Measurements from ENCODE around the gene PPP6C.
"Not testable (repeated sequence)": the region's sequence is repeated elsewhere in the genome, so short reads cannot be mapped to it uniquely, and the experiment has no call there.

Gene PPP6C

DNA sequence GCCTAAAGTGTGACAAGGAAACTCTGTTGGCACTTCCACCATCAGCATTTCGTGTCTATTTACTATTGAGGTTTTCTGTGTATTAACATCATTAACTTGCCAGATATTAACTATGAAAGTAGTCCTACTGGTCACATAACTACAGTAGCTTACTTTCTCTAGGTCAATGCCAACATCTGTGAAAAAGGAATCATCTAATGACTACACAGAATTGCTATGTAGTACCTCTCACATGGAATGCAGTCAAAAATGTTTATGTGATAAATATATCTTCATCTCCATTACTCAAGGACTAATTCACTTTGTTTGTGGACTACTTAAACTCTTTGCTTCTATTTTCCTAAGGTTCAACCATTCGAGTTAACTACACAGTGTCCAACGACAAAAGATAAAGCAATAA is 48.4 kb downstream of the PPP6C start:
- DNase-seq (ENCODE audit: low spot score), result no peak

DNA sequence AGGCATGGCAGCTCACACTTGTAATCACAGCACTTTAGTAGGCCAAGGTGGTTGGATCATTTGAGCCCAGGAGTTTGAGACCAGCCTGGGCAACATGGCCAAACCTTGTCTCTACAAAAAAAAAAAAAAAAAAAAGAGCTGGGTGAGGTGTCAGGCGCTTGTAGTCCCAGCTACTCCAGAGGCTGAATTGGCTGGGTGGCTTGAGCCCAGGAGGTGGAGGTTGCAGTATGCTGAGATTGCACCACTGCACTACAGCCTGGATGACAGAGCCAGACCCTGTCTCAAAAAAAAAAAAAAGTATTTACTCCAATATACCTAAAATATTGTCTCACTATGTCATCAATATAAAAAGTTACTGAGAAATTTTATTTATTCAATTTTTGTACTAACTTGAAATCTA is 49.0 kb downstream of the PPP6C start:
- DNase-seq (ENCODE audit: low spot score), result no peak

DNA sequence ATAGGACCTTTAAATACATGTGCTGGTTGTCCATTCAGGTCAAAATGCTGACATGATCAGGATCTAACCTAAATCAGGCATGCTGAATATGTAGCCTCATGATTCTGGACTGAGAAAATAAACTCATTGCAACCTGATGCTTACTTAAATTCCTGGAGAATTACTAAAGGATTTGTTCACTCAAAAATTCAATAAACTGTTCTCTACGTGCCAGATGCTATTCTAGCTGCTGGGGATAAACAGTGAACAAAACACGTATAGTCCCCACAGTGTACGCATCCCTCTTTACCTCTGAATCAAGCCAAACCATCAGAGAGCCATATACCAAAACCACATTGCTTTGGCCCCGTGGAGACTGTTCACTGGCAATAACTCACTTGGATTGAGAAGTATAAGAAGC is 52.4 kb downstream of the PPP6C start:
- no peak for DNase-seq (ENCODE audit: low spot score)

- no peak for DNase-seq (ENCODE audit: low spot score)
These were observed 54.6 kb downstream of the PPP6C start for GRCh38 chr9:125134976-125135375.

DNA sequence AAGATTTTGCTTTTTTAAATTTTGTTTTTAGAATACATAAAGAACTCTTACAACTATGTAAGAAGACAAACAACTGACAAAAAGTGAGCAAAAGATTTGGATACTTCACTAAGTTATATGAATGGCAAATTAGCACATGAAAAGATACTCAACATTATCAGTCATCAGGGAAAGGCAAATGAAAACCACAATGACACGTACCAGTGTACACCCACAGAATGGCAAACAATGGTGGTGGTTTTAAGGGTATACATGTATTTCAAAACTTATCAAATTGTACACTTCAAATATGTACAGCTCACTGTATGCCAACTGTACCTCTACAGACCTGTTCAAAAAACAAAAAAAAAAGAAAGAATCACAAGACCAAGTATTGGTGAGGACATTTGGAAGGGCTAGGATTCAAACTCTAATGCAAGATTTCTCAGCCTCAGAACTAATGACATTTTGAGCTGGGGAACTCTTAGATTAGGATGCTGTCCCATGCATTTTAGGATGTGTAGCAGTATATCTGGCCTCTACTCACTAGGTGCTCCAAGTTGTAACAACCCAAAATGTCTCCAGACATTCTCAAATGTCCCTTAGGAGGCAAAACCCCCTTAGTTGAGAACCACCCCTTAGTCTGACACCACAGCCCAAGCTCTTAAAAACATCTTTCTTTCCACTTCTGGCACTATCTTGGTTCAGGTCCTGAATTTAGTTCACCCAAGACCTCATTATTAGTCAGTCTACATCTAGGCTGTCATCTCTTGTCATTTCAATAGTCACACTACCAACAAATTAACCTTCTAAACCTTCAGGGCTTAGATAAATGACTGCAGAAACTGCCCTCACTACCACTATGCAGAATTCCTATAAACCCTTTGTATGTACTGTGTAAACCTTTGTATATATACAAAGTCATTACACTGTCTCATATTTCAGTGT is 55.9 kb downstream of the PPP6C start:
- DNase-seq (ENCODE audit: low spot score), result no peak

- no peak for DNase-seq (ENCODE audit: low spot score)
These were observed 57.8 kb downstream of the PPP6C start for GRCh38 chr9:125131778-125132177.

GRCh38 chr9:125126019-125126746 is 63.4 kb downstream of the PPP6C start:
- DNase-seq (ENCODE audit: low spot score), result no peak

DNA sequence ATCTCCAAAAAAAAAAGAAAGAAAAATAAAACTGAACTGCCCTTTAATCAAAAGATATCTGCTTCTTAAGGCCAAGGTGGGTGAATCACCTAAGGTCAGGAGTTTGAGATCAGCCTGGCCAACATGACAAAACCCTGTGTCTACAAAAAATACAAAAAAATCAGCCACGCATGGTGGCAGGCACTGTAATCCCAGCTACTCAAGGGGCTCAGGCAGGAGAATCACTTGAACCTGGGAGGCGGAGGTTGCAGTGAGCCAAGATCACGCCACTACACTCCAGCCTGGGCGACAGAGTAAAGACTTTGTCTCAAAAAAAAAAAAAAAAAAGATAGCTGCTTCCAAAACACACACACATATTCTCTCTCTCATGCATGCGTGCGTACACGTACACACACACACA is 64.1 kb downstream of the PPP6C start:
- no peak for DNase-seq (ENCODE audit: low spot score)

DNA sequence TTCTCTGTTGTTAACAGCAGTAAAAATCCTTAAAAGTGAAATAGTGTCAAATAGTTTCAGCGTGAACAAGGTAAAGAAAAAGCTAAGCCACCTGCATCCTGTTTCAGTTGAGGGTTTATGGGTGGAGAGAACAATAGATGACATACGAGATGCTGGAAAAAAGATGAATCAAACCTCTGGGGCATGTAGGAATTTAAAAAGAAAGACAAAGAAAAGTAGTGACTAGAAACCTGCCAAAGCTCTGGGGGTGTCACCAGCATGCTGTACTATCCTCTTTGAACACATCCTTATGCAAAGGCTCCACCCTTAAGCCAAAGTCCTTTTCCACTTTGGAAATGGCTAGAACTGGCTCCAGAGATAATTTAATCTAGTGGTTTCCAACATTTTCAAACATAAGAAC is 68.5 kb downstream of the PPP6C start:
- DNase-seq (ENCODE audit: low spot score), result no peak

DNA sequence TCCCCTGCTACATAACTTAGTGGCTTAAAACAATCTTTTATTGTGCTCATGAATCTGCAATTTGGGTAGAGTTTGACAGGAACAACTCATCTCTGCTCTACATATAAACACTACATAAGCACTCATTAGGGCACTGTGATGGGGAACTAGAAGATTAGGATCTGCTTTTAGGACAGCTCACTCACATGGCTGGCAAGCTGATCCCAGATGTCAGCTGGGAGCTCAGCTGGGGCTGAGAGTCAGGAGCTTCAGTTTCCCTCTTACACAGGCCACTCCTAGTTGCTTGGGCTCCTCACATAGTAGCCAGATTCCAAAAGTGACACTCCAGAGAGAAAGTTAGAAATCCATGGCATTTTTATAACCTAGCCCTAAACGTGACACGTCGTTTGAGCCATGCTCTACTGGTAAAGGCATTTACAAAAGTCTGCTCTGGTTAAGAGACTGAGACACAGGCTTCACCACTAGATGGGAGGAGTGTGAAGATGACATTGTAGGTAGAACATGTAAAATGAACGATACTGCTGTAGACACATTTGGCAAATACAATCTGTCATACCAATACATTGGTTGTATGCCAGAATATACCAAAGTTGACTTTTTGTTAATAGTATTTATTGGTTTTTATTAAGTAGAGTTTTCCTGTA is 69.8 kb downstream of the PPP6C start:
- DNase-seq (ENCODE audit: low spot score), result no peak

- not testable (repeated sequence) for DNase-seq (ENCODE audit: low spot score)
These were observed 70.9 kb downstream of the PPP6C start for GRCh38 chr9:125118696-125119095.

GRCh38 chr9:125114503-125114902 is 75.1 kb downstream of the PPP6C start:
- not testable (repeated sequence) for DNase-seq (ENCODE audit: low spot score)

- no peak for DNase-seq (ENCODE audit: low spot score)
These were observed 79.1 kb downstream of the PPP6C start for GRCh38 chr9:125110464-125110863.

DNA sequence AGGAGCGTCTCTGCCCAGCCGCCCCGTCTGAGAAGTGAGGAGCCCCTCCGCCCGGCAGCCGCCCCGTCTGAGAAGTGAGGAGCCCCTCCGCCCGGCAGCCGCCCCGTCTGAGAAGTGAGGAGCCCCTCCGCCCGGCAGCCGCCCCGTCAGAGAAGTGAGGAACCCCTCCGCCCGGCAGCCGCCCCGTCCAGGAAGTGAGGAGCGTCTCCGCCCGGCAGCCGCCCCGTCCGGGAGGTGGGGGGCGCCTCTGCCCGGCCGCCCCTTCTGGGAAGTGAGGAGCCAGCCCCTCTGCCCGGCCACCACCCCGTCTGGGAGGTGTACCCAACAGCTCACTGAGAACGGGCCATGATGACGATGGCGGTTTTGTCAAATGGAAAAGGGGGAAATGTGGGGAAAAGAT is 81.1 kb downstream of the PPP6C start:
- not testable (repeated sequence) for DNase-seq (ENCODE audit: low spot score)

GRCh38 chr9:125106285-125106893 is 83.2 kb downstream of the PPP6C start:
- DNase-seq (ENCODE audit: low spot score), result no peak

DNA sequence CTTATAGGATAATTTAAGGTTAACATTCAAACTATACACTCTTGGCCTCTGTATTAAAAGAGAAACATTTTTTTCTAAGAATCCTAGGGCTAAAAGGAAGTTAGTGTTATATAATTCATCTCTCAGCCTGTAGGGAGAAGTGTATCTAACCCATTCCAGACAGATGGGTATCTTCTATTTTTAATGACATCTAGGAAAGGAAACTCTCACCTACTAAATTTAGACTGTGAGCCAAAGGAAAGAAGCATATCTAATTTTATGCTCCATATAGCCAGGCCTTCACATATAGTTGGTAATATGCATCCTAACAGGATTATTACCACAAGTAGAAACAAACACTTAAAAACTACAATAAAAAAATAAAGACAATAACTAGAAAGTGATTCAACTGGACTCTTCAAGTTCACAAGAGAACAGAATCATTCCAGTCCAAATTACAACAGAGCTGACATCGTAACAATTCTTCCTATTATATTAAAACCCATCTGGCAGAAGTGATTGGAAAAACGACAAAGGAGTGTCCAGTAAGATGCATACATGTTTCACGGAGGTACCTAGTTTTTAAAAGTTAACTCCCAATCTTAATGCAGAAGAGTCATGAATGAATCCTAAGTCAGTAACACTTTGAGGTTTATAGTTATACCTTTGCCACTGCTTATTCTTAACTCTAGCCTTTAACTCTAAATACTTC is 85.7 kb downstream of the PPP6C start:
- no peak for DNase-seq (ENCODE audit: low spot score)

- DNase-seq (ENCODE audit: low spot score), result no peak
These were observed 86.6 kb downstream of the PPP6C start for GRCh38 chr9:125103021-125103420.

- DNase-seq (ENCODE audit: low spot score), result no peak
These were observed 88.8 kb downstream of the PPP6C start for GRCh38 chr9:125100822-125101221.

GRCh38 chr9:125099816-125100215 is 89.8 kb downstream of the PPP6C start:
- DNase-seq (ENCODE audit: low spot score), result no peak
